Erythroblast (primary cell): ENCODE data around the gene PTOV1.

Experiments
- GATA1 ChIP-seq: IDR thresholded peaks from 2 replicates; pipeline ENCODE4 v1.6.1; 2011; ENCODE audit warnings: low read depth, mild to moderate bottlenecking, control low read depth, low read length, moderate library complexity
- POLR2A ChIP-seq: IDR thresholded peaks from 2 replicates; pipeline ENCODE4 v1.6.1; 2011; ENCODE audit warnings: mild to moderate bottlenecking, low read length

GRCh38 chr19:49889038-49889686 is 38.2 kb downstream of the PTOV1 start:
- TF ChIP-seq POLR2A (no peak), GATA1 (no peak)
